Activated naive CD4-positive, alpha-beta T cell treated with anti-CD3 and anti-CD28 coated beads, Interleukin-2, amount 50 U/mL, for 16 hours (primary cell): Measurements from ENCODE around the gene TLX1.
A peak's percentile ranks its signal among the peaks of the same experiment; 100 is the strongest.

ENCODE experiments used
- DNase-seq: peaks from one replicate; pipeline ENCODE4 v3.0.0-alpha.2; 2020

The TLX1 gene

GRCh38 chr10:101112799-101113594 is 18.1 kb upstream of the TLX1 start:
- DNase-seq: no peak

- no peak for DNase-seq
These were observed 17.2 kb upstream of the TLX1 start for GRCh38 chr10:101113890-101114403.

- no peak for DNase-seq
These were observed 16.5 kb upstream of the TLX1 start for GRCh38 chr10:101114646-101115045.

- DNase-seq: no peak
These were observed 14.3 kb upstream of the TLX1 start for GRCh38 chr10:101116754-101117153.

GRCh38 chr10:101118031-101118430 is 13.1 kb upstream of the TLX1 start:
- DNase-seq: no peak

- no peak for DNase-seq
These were observed 10.6 kb upstream of the TLX1 start for GRCh38 chr10:101120520-101120883.

- DNase-seq: peak; percentile 54
These were observed 10.0 kb upstream of the TLX1 start for GRCh38 chr10:101120884-101121653.

- DNase-seq: no peak
These were observed 9.5 kb upstream of the TLX1 start for GRCh38 chr10:101121654-101122031.

- no peak for DNase-seq
These were observed 8.6 kb upstream of the TLX1 start for GRCh38 chr10:101122270-101123084.

- DNase-seq: peak; percentile 26
These were observed 7.8 kb upstream of the TLX1 start for GRCh38 chr10:101123085-101123814.

- DNase-seq: no peak
These were observed 7.1 kb upstream of the TLX1 start for GRCh38 chr10:101123815-101124617.

GRCh38 chr10:101124933-101125332 is 6.2 kb upstream of the TLX1 start:
- no peak for DNase-seq

- no peak for DNase-seq
These were observed 4.1 kb upstream of the TLX1 start for GRCh38 chr10:101126684-101127628.

GRCh38 chr10:101130141-101130540 is 959 bp upstream of the TLX1 start:
- no peak for DNase-seq

GRCh38 chr10:101131962-101132635 is 999 bp downstream of the TLX1 start:
- no peak for DNase-seq

- no peak for DNase-seq
These were observed 1.8 kb downstream of the TLX1 start for GRCh38 chr10:101132636-101133473.

- no peak for DNase-seq
These were observed 2.6 kb downstream of the TLX1 start for GRCh38 chr10:101133489-101134298.
